ENCODE measurements around the gene POU4F2.

POU4F2 gene

DNA sequence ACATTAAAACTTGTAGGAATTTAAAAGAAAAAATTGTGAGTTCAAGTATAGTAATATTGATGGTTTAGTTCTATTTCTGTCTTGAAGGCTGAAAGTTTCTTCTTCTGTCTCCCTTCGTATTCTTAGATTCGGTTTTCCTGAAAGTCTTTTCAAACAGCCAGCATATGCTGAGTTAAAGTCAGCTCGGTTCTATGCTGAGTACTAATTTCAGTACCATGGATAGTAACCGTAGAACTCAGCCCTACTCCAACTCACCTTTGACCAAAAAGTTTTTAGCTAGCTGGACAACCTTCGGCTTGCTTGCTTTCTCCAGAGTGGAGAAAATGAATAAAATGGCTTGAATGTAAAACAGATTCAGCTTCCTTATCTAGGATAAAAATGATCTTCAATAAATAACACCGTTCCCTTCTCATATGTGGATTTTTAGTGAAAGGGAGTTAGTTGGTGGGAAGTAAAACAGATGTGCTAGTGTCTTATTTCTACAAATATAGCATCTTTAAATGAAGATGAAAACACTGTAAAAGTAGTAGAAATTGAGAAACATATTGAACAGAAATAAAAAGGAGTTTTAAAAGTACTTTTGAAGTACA, 5.2 kb downstream of the POU4F2 start:
- H4K20me1 ChIP-seq (ENCODE audit: insufficient read depth, low read length, poor library complexity, severe bottlenecking) = no peaks in the 10 kb centered on the region
- no peaks in the 10 kb centered on the region for H3K9me2 ChIP-seq (replicated peaks; ENCODE audit: low read depth, low read length)
- H3K36me3 ChIP-seq (ENCODE audit: insufficient read depth, low read length) = no peaks in the 10 kb centered on the region
- H3F3A ChIP-seq (ENCODE audit: low read depth) = no peaks in the 10 kb centered on the region
- no peaks in the 10 kb centered on the region for H3K4me1 ChIP-seq (ENCODE audit: insufficient read depth, low read length, poor library complexity, severe bottlenecking)
- no peak overlapping the region for H3K4me3 ChIP-seq (ENCODE audit: low read length, poor library complexity, severe bottlenecking)
- no peak overlapping the region for H3K9ac ChIP-seq (ENCODE audit: low read depth, low read length, poor library complexity, severe bottlenecking)
- no peak overlapping the region for H3K4me2 ChIP-seq (ENCODE audit: low read depth, low read length, poor library complexity, severe bottlenecking)
- TF ChIP-seq EZH2phosphoT487 (IDR thresholded peaks at IDR 0.05; ENCODE audit: borderline replicate concordance) = no peak
- TF ChIP-seq, protein P1, sequence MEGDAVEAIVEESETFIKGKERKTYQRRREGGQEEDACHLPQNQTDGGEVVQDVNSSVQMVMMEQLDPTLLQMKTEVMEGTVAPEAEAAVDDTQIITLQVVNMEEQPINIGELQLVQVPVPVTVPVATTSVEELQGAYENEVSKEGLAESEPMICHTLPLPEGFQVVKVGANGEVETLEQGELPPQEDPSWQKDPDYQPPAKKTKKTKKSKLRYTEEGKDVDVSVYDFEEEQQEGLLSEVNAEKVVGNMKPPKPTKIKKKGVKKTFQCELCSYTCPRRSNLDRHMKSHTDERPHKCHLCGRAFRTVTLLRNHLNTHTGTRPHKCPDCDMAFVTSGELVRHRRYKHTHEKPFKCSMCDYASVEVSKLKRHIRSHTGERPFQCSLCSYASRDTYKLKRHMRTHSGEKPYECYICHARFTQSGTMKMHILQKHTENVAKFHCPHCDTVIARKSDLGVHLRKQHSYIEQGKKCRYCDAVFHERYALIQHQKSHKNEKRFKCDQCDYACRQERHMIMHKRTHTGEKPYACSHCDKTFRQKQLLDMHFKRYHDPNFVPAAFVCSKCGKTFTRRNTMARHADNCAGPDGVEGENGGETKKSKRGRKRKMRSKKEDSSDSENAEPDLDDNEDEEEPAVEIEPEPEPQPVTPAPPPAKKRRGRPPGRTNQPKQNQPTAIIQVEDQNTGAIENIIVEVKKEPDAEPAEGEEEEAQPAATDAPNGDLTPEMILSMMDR (conservative IDR thresholded peaks at IDR 0.05; ENCODE audit: low read length) = no peak
- H3K79me2 ChIP-seq (ENCODE audit: insufficient read depth, low read length) = no peaks in the 10 kb centered on the region
- no peaks in the 10 kb centered on the region for H3K27me3 ChIP-seq (ENCODE audit: insufficient read depth, low read length, poor library complexity, severe bottlenecking)
- no peak overlapping the region for H2AFZ ChIP-seq (ENCODE audit: low read length)
- no peaks in the 10 kb centered on the region for H3K9me3 ChIP-seq (ENCODE audit: insufficient read depth, low read depth, low read length)

DNA sequence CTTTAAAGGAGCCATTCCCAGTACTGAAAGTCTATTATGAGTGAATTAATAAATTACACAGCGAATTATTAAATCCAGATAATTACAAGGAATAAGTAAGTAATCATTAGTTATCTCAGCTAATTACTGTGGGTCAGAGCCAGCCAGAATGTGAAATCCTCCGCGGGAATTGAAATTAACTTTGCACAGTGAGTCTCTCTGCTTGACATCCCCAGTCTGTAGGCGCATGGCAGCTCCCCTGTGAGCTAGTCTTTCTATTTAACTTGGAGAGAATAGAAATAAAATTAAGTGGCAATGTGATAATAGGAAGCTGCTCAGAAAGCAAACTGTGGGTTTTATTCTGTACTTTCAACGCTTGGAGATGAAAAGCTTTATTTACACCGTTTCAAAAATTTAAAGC, 7.2 kb downstream of the POU4F2 start:
- Histone ChIP-seq H3K9me2 (replicated peaks; ENCODE audit: low read depth, low read length) (no peaks in the 10 kb centered on the region), H3K36me3 (ENCODE audit: insufficient read depth, low read length) (no peaks in the 10 kb centered on the region), H3K9ac (ENCODE audit: low read depth, low read length, poor library complexity, severe bottlenecking) (no peak overlapping the region), H4K20me1 (ENCODE audit: insufficient read depth, low read length, poor library complexity, severe bottlenecking) (no peaks in the 10 kb centered on the region), H3K27me3 (ENCODE audit: insufficient read depth, low read length, poor library complexity, severe bottlenecking) (no peaks in the 10 kb centered on the region), H3K79me2 (ENCODE audit: insufficient read depth, low read length) (no peaks in the 10 kb centered on the region), H3F3A (ENCODE audit: low read depth) (no peaks in the 10 kb centered on the region), H3K4me2 (ENCODE audit: low read depth, low read length, poor library complexity, severe bottlenecking) (no peak overlapping the region), H2AFZ (ENCODE audit: low read length) (no peak overlapping the region), H3K4me3 (ENCODE audit: low read length, poor library complexity, severe bottlenecking) (no peak overlapping the region), H3K4me1 (ENCODE audit: insufficient read depth, low read length, poor library complexity, severe bottlenecking) (no peaks in the 10 kb centered on the region), H3K9me3 (ENCODE audit: insufficient read depth, low read depth, low read length) (no peaks in the 10 kb centered on the region)
- TF ChIP-seq EZH2phosphoT487 (IDR thresholded peaks at IDR 0.05; ENCODE audit: borderline replicate concordance) = no peak
- TF ChIP-seq, protein P1 (conservative IDR thresholded peaks at IDR 0.05; ENCODE audit: low read length) = no peak

DNA sequence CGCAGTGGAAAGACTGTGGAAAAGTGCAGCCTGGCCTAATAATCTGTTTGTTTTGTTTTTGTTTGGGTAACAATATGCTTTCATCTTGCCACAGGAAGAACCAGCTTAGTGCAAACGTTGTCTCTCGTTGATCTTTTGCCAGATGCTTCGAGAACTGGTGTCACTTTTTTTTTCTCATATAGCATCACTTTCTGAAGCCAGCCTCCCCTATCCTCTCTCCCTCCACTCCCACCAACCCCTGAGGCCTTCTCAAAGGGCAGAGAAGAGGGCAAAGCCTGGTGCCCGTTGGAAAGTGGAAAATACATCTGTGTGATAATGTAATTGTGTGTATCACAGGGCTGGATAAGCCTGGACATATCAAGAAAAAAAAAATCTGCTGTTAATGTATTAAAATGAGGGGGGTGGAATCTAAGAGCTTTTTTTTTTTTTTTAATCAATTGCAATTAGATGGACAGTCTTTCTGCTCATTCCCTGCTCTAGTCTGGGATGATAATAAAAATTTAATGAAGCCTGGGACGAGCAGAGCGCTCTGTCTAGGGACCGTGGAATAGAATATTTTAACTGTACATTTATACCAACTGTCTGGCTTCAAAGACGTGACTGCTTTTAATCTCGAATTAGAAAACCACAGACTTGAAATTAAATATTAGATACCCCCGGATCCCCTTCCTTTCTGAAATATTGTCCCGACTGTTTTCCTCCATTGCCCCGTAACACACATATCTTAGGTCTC, 8.1 kb downstream of the POU4F2 start:
- H3K4me2 ChIP-seq (ENCODE audit: low read depth, low read length, poor library complexity, severe bottlenecking) = no peak overlapping the region
- no peaks in the 10 kb centered on the region for H3F3A ChIP-seq (ENCODE audit: low read depth)
- H3K9me2 ChIP-seq (replicated peaks; ENCODE audit: low read depth, low read length) = no peaks in the 10 kb centered on the region
- H2AFZ ChIP-seq (ENCODE audit: low read length) = no peak overlapping the region
- no peaks in the 10 kb centered on the region for H3K9me3 ChIP-seq (ENCODE audit: insufficient read depth, low read depth, low read length)
- H3K9ac ChIP-seq (ENCODE audit: low read depth, low read length, poor library complexity, severe bottlenecking) = no peak overlapping the region
- no peak overlapping the region for H3K4me3 ChIP-seq (ENCODE audit: low read length, poor library complexity, severe bottlenecking)
- H3K79me2 ChIP-seq (ENCODE audit: insufficient read depth, low read length) = no peaks in the 10 kb centered on the region
- no peak for TF ChIP-seq EZH2phosphoT487 (IDR thresholded peaks at IDR 0.05; ENCODE audit: borderline replicate concordance)
- TF ChIP-seq, protein P1 (conservative IDR thresholded peaks at IDR 0.05; ENCODE audit: low read length) = no peak
- H3K27me3 ChIP-seq (ENCODE audit: insufficient read depth, low read length, poor library complexity, severe bottlenecking) = no peaks in the 10 kb centered on the region
- H4K20me1 ChIP-seq (ENCODE audit: insufficient read depth, low read length, poor library complexity, severe bottlenecking) = no peaks in the 10 kb centered on the region
- H3K36me3 ChIP-seq (ENCODE audit: insufficient read depth, low read length) = no peaks in the 10 kb centered on the region
- no peaks in the 10 kb centered on the region for H3K4me1 ChIP-seq (ENCODE audit: insufficient read depth, low read length, poor library complexity, severe bottlenecking)

Data from Loucy (cell line).